ENCODE data around the gene ZDHHC14. TPM values are rescaled to one million over a fixed set of nuclear protein-coding genes. Genes with fewer than 3 reads are reported as not detected.

Gene ZDHHC14
- total RNA-seq, 1 donor from 2014 or later = 14.5 TPM

DNA sequence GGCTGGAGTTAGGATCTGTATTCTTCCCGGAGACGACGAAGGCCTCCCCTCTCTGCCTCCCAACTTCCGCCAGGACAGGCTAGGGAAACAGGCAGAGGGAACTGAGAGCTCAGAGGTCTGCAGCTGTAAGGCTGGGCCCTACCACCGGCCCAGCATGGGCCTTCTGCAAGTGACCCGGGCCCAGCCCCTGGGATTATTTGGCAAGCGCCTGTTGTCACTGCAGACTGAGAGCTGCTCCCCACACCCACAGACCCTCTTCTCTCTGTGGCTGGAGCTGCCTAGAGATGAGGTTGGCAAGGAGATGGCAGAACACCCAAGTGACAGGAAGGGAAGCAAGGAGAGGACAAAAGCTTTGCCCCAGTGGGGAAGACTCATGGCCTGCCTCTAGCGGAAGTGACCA is 212.6 kb downstream of the ZDHHC14 start:
- no peaks in the 10 kb centered on the region for H3K9me3 ChIP-seq
- no peak overlapping the region for H3K4me3 ChIP-seq
- H3K27me3 ChIP-seq = no peaks in the 10 kb centered on the region
- TF ChIP-seq, protein P1, sequence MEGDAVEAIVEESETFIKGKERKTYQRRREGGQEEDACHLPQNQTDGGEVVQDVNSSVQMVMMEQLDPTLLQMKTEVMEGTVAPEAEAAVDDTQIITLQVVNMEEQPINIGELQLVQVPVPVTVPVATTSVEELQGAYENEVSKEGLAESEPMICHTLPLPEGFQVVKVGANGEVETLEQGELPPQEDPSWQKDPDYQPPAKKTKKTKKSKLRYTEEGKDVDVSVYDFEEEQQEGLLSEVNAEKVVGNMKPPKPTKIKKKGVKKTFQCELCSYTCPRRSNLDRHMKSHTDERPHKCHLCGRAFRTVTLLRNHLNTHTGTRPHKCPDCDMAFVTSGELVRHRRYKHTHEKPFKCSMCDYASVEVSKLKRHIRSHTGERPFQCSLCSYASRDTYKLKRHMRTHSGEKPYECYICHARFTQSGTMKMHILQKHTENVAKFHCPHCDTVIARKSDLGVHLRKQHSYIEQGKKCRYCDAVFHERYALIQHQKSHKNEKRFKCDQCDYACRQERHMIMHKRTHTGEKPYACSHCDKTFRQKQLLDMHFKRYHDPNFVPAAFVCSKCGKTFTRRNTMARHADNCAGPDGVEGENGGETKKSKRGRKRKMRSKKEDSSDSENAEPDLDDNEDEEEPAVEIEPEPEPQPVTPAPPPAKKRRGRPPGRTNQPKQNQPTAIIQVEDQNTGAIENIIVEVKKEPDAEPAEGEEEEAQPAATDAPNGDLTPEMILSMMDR (IDR thresholded peaks at IDR 0.05) = no peak
- H3K36me3 ChIP-seq = peaks cover 0 to 8% of the 10 kb centered on the region in 2 donors
- H3K4me1 ChIP-seq = no peaks in the 10 kb centered on the region
- DNase-seq (ENCODE audit: low spot score in 2 of 2) = peak in 1 of 2 donors; percentile 47
- H3K27ac ChIP-seq = no peak overlapping the region
- intact Hi-C loops (cut with DNase I) = no loop called here

DNA sequence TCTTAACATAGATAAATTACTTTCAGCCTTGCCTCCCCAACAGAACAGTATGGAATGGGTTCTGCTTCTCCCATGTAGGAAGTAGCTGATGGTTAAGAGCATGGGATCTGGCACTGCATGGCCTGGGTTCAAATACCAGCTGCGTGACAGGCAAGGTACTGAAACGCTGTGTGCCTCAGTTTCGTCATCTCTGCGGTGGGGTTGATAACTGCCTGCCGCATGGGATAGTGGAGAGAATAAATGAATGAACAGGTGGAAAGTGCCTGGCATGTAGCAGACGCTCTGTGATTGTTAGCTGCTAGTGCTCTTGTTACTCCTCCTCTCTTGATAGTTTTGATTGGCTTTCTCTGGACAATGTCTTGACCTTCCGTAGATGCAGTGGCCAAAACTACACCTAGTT is 213.3 kb downstream of the ZDHHC14 start:
- TF ChIP-seq, protein P1 (IDR thresholded peaks at IDR 0.05) = no peak
- DNase-seq (ENCODE audit: low spot score in 2 of 2) = peak in 1 of 2 donors; percentile 15
- intact Hi-C loops (cut with DNase I) = no loop called here
- no peaks in the 10 kb centered on the region for H3K9me3 ChIP-seq
- no peaks in the 10 kb centered on the region for H3K4me1 ChIP-seq
- peaks cover 0 to 8% of the 10 kb centered on the region in 2 donors for H3K36me3 ChIP-seq
- no peak overlapping the region for H3K27ac ChIP-seq
- no peaks in the 10 kb centered on the region for H3K27me3 ChIP-seq
- no peak overlapping the region for H3K4me3 ChIP-seq

DNA sequence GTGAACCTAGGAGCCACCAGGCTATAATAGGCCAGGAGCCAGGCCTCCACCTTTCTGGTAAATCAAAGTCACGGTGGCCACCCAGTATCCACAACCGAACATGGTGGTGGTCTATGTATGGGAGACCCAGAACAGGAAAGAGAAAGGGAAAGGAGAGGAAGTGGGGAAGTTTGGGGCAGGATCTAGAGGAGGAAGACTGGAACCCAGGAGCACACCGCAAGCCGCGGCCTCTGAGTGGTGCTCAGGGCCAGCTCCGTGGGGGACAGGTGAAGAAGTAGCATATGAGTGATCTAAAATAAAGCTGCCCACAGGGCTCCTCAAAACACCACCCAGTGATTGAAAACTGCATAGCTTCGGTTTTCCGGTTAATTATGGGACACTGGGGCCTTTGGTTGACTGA is 214.8 kb downstream of the ZDHHC14 start:
- H3K4me3 ChIP-seq = no peak overlapping the region
- H3K27ac ChIP-seq = no peak overlapping the region
- H3K9me3 ChIP-seq = no peaks in the 10 kb centered on the region
- intact Hi-C loops (cut with DNase I) = loop anchor here (2.0 to 5.0 kb wide), 2 partner anchors 213 to 279 kb away; partner anchors contain the start of gene ZDHHC14
- H3K4me1 ChIP-seq = no peaks in the 10 kb centered on the region
- no peaks in the 10 kb centered on the region for H3K27me3 ChIP-seq
- H3K36me3 ChIP-seq = peaks cover 0 to 8% of the 10 kb centered on the region in 2 donors
- TF ChIP-seq, protein P1 (IDR thresholded peaks at IDR 0.05) = no peak
- no peak for DNase-seq (ENCODE audit: low spot score in 2 of 2)

DNA sequence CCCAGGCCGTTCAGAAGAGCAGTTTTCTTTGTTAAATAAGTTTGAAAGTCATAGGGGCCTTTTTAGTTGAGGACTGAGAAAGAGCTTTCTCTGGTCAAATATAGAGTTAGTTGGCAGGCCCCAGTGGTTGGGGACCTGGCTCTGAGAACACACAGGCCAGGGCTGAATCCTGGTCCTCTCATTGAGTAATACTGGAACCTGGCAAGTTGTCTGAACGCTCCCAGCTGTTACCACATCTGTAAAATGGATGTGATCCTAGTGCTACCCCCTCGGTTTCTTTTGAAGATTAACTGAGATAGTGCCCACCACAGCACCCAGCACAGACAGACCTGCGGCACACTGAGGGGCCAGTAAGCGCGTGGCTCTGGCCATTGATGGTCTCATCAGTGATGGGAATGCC is 215.5 kb downstream of the ZDHHC14 start:
- no peak overlapping the region for H3K27ac ChIP-seq
- peaks cover 0 to 8% of the 10 kb centered on the region in 2 donors for H3K36me3 ChIP-seq
- H3K27me3 ChIP-seq = no peaks in the 10 kb centered on the region
- no peaks in the 10 kb centered on the region for H3K9me3 ChIP-seq
- TF ChIP-seq, protein P1 (IDR thresholded peaks at IDR 0.05) = no peak
- H3K4me3 ChIP-seq = no peak overlapping the region
- no peaks in the 10 kb centered on the region for H3K4me1 ChIP-seq
- intact Hi-C loops (cut with DNase I) = loop anchor here (2.0 to 5.0 kb wide), 2 partner anchors 214 to 280 kb away; partner anchors contain the start of gene ZDHHC14
- DNase-seq (ENCODE audit: low spot score in 2 of 2) = no peak

DNA sequence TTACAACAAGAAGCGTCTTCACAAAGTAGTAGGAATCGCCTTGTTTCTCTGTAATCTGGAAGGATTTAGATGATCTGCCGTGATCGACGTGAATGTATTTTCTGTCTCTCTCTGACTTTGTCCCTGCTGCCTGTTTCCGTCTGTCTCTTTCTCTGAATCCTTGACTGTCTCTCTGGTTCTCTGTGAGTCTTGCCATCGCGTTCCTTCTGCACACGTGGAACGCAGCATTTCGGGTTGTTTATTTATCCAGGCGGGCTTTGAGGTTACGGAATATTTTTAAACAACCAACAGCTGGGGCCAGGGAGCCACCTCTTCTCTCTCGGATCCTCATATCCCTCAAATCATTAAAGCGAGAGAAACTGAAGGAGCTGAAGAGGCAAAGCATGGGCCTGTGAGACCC is 215.9 kb downstream of the ZDHHC14 start:
- Histone ChIP-seq H3K4me3 (no peak overlapping the region), H3K9me3 (no peaks in the 10 kb centered on the region), H3K27me3 (no peaks in the 10 kb centered on the region), H3K36me3 (peaks cover 0 to 8% of the 10 kb centered on the region in 2 donors), H3K4me1 (no peaks in the 10 kb centered on the region), H3K27ac (no peak overlapping the region)
- no peak for DNase-seq (ENCODE audit: low spot score in 2 of 2)
- TF ChIP-seq, protein P1 (IDR thresholded peaks at IDR 0.05) = no peak
- intact Hi-C loops (cut with DNase I) = loop anchor here (2.0 to 5.0 kb wide), 2 partner anchors 215 to 280 kb away; partner anchors contain the start of gene ZDHHC14

Data from ascending aorta (tissue), 2 donors.